ENCODE measurements around the gene NFKB2. TPM values are rescaled to one million over a fixed set of nuclear protein-coding genes. Genes with fewer than 3 reads are reported as not detected.
A peak's percentile ranks its signal among the peaks of the same experiment; 100 is the strongest.

Gene NFKB2
- total RNA-seq, 1 donor from 2014 or later = 4.0 TPM

- H3K4me1 Mint-ChIP-seq = peaks cover 19% of the 10 kb centered on the region
- H3K27ac ChIP-seq = no peak overlapping the region
Measured at GRCh38 chr10:102424145-102424544, 28.6 kb downstream of the NFKB2 start.

GRCh38 chr10:102424916-102425315 is 29.4 kb downstream of the NFKB2 start:
- Histone ChIP-seq H4K20me1 (ENCODE audit: low read depth) (peaks cover 31% of the 10 kb centered on the region), H3K27me3 (peaks cover 13% of the 10 kb centered on the region), H3K4me1 (peaks cover 7% of the 10 kb centered on the region), H3K4me2 (no peak overlapping the region), H3K79me2 (ENCODE audit: low read depth) (no peaks in the 10 kb centered on the region), H3K4me3 (no peak overlapping the region), H2AFZ (replicated peaks) (no peak overlapping the region), H3K9me3 (ENCODE audit: low read depth) (no peaks in the 10 kb centered on the region), H3K9ac (no peak overlapping the region), H3F3A (ENCODE audit: low read depth) (peaks cover 29% of the 10 kb centered on the region), H3K36me3 (no peaks in the 10 kb centered on the region), H3K27ac (no peak overlapping the region)
- DNase-seq (ENCODE audit: low spot score) = no peak
- Mint-ChIP-seq H3K36me3 (peaks cover 4% of the 10 kb centered on the region), H3K4me1 (peaks cover 15% of the 10 kb centered on the region), H3K27me3 (ENCODE audit: insufficient read depth, low read depth) (peaks cover 9% of the 10 kb centered on the region), H3K27ac (no peak overlapping the region), H3K4me3 (no peak overlapping the region), H3K9me3 (no peaks in the 10 kb centered on the region)
- TF ChIP-seq EZH2phosphoT487 (IDR thresholded peaks at IDR 0.05) = no peak
- no peak for TF ChIP-seq EZH2 (IDR thresholded peaks at IDR 0.05)
- no peak for TF ChIP-seq CTCF (IDR thresholded peaks at IDR 0.05)

More at GRCh38 chr10:102424145-102424544, 28.6 kb downstream of the NFKB2 start:
- no peaks in the 10 kb centered on the region for H3K79me2 ChIP-seq (ENCODE audit: low read depth)
- no peak overlapping the region for H3K9ac ChIP-seq
- H3K9me3 ChIP-seq (ENCODE audit: low read depth) = no peaks in the 10 kb centered on the region
- peaks cover 36% of the 10 kb centered on the region for H3F3A ChIP-seq (ENCODE audit: low read depth)
- H3K4me1 ChIP-seq = peaks cover 7% of the 10 kb centered on the region
- H4K20me1 ChIP-seq (ENCODE audit: low read depth) = peaks cover 32% of the 10 kb centered on the region
- no peak overlapping the region for H2AFZ ChIP-seq (replicated peaks)
- no peak for DNase-seq (ENCODE audit: low spot score)
- Mint-ChIP-seq H3K27ac (no peak overlapping the region), H3K9me3 (no peaks in the 10 kb centered on the region), H3K27me3 (ENCODE audit: insufficient read depth, low read depth) (peaks cover 11% of the 10 kb centered on the region), H3K4me3 (peak overlapping the region; percentile 50), H3K36me3 (peaks cover 4% of the 10 kb centered on the region)
- no peak overlapping the region for H3K4me3 ChIP-seq
- H3K4me2 ChIP-seq = no peak overlapping the region
- no peak for TF ChIP-seq CTCF (IDR thresholded peaks at IDR 0.05)
- TF ChIP-seq EZH2phosphoT487 (IDR thresholded peaks at IDR 0.05) = no peak
- TF ChIP-seq EZH2 (IDR thresholded peaks at IDR 0.05) = no peak
- H3K36me3 ChIP-seq = no peaks in the 10 kb centered on the region
- H3K27me3 ChIP-seq = peaks cover 13% of the 10 kb centered on the region

GRCh38 chr10:102425444-102425843 is 29.9 kb downstream of the NFKB2 start:
- H2AFZ ChIP-seq (replicated peaks) = no peak overlapping the region
- no peak overlapping the region for H3K9ac ChIP-seq
- TF ChIP-seq EZH2phosphoT487 (IDR thresholded peaks at IDR 0.05) (no peak), CTCF (IDR thresholded peaks at IDR 0.05) (no peak), EZH2 (IDR thresholded peaks at IDR 0.05) (no peak)
- peaks cover 9% of the 10 kb centered on the region for H3K27me3 Mint-ChIP-seq (ENCODE audit: insufficient read depth, low read depth)
- peaks cover 31% of the 10 kb centered on the region for H4K20me1 ChIP-seq (ENCODE audit: low read depth)
- no peak overlapping the region for H3K4me3 Mint-ChIP-seq
- H3F3A ChIP-seq (ENCODE audit: low read depth) = peaks cover 24% of the 10 kb centered on the region
- no peaks in the 10 kb centered on the region for H3K36me3 ChIP-seq
- peaks cover 14% of the 10 kb centered on the region for H3K4me1 Mint-ChIP-seq
- no peak for DNase-seq (ENCODE audit: low spot score)
- H3K4me3 ChIP-seq = no peak overlapping the region
- no peaks in the 10 kb centered on the region for H3K79me2 ChIP-seq (ENCODE audit: low read depth)
- H3K27ac Mint-ChIP-seq = peak overlapping the region; percentile 46
- H3K9me3 Mint-ChIP-seq = no peaks in the 10 kb centered on the region
- peaks cover 4% of the 10 kb centered on the region for H3K36me3 Mint-ChIP-seq
- peaks cover 7% of the 10 kb centered on the region for H3K4me1 ChIP-seq
- no peaks in the 10 kb centered on the region for H3K9me3 ChIP-seq (ENCODE audit: low read depth)
- no peak overlapping the region for H3K4me2 ChIP-seq
- H3K27ac ChIP-seq = no peak overlapping the region
- peaks cover 13% of the 10 kb centered on the region for H3K27me3 ChIP-seq
